ENCODE results near the gene INS. TPM values are rescaled to one million over a fixed set of nuclear protein-coding genes. Genes with fewer than 3 reads are reported as not detected.
A peak's percentile ranks its signal among the peaks of the same experiment; 100 is the strongest.

The INS gene
- total RNA-seq, 1 experiment from 2014 or later: not detected

DNA sequence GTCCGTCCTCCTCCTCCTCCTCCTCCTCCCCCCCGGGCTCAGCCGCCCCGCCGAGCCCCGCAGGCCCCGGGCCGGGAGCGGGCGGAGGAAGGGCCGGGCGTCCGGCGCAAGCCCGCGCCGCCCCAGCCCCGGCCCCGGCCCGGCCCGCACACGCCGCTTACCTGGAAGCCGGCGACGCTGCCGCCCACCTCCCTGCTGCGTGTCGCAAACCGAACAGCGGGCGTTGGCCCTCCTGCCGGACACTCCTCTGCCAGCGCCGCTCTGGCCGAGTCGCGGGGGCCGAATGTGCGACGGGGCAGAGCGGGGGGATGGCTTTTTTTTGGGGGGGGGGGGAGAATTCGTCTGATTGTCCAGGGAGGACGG, 23.0 kb downstream of the INS start:
- no peak overlapping the region for H3K4me3 ChIP-seq (ENCODE audit: low read depth, low read length, poor library complexity, severe bottlenecking)
- CTCF ChIA-PET: no interaction called here
- H3K9me3 ChIP-seq (ENCODE audit: low read depth, low read length, poor library complexity, severe bottlenecking): no peaks in the 10 kb centered on the region
- H3K36me3 ChIP-seq (ENCODE audit: insufficient read depth, low read length, poor library complexity, severe bottlenecking): no peaks in the 10 kb centered on the region
- intact Hi-C loops (cut with micrococcal nuclease; ENCODE audit: unreplicated experiment): no loop called here
- peaks cover 64% of the 10 kb centered on the region for H3K27me3 ChIP-seq (replicated peaks; ENCODE audit: insufficient read depth, low read depth, low read length, poor library complexity)
- POLR2A ChIA-PET (ENCODE audit: low non-redundant PET): no interaction called here
- no TSS peak for BruUV-seq (replicated peaks)
- H3K4me1 ChIP-seq (ENCODE audit: insufficient read depth, low read length, poor library complexity, severe bottlenecking): no peaks in the 10 kb centered on the region
- DNase-seq (ENCODE audit: low spot score): no peak
- no peak overlapping the region for H3K27ac ChIP-seq (ENCODE audit: low read depth, low read length, poor library complexity, severe bottlenecking)
- TF ChIP-seq, protein P1, sequence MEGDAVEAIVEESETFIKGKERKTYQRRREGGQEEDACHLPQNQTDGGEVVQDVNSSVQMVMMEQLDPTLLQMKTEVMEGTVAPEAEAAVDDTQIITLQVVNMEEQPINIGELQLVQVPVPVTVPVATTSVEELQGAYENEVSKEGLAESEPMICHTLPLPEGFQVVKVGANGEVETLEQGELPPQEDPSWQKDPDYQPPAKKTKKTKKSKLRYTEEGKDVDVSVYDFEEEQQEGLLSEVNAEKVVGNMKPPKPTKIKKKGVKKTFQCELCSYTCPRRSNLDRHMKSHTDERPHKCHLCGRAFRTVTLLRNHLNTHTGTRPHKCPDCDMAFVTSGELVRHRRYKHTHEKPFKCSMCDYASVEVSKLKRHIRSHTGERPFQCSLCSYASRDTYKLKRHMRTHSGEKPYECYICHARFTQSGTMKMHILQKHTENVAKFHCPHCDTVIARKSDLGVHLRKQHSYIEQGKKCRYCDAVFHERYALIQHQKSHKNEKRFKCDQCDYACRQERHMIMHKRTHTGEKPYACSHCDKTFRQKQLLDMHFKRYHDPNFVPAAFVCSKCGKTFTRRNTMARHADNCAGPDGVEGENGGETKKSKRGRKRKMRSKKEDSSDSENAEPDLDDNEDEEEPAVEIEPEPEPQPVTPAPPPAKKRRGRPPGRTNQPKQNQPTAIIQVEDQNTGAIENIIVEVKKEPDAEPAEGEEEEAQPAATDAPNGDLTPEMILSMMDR (conservative IDR thresholded peaks at IDR 0.05; ENCODE audit: low read depth, low read length): no peak
- no peak for TF ChIP-seq EZH2 (IDR thresholded peaks at IDR 0.05; ENCODE audit: borderline replicate concordance, low read depth, low read length, poor library complexity, severe bottlenecking)

DNA sequence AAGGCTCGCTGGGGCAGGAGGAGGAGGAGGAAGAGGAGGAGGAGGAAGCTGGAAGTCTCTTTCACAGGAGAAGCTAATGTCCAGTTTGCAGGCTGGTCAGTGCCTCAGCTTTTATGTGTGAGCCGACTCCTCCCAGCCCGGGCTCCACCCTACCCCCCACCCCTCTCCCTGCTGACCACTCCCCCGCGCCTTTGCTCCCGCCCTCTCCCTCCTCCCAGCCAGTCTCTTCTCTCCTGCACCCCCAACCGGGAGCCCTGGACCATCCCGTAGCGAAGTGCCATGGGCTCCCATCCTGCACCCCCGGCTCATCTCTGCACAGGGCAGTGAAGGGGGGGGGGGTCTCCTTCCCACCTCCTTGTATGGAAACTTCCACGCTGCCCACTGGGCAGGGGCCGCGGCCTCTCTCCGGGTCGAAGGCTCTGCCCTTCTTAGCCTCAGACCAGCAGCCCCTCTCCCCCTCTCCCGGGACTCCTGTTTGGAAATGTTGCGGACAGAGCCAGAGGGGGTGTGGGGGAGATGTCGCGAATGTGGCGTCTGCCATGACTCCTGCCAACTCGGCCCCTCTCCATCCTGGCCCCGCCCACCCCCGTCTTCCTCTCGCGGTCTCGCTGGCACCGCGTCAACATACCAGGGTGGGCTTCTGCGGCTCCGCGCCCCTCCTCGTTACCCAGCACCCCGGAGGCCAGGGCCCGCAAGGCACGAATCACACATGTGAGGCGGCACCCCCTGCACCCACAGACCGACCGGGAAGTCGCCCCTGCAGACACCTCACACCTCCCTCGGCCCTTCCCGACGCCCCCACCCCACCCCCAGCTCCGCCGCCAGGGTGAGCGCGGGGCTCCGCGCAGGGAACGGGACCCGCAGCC, 23.6 kb downstream of the INS start:
- H3K36me3 ChIP-seq (ENCODE audit: insufficient read depth, low read length, poor library complexity, severe bottlenecking): no peaks in the 10 kb centered on the region
- intact Hi-C loops (cut with micrococcal nuclease; ENCODE audit: unreplicated experiment): no loop called here
- H3K27ac ChIP-seq (ENCODE audit: low read depth, low read length, poor library complexity, severe bottlenecking): no peak overlapping the region
- no peak for DNase-seq (ENCODE audit: low spot score)
- BruUV-seq (replicated peaks): no TSS peak
- no peaks in the 10 kb centered on the region for H3K9me3 ChIP-seq (ENCODE audit: low read depth, low read length, poor library complexity, severe bottlenecking)
- H3K4me1 ChIP-seq (ENCODE audit: insufficient read depth, low read length, poor library complexity, severe bottlenecking): no peaks in the 10 kb centered on the region
- POLR2A ChIA-PET (ENCODE audit: low non-redundant PET): no interaction called here
- peaks cover 58% of the 10 kb centered on the region for H3K27me3 ChIP-seq (replicated peaks; ENCODE audit: insufficient read depth, low read depth, low read length, poor library complexity)
- peak; percentile 14 for TF ChIP-seq EZH2 (IDR thresholded peaks at IDR 0.05; ENCODE audit: borderline replicate concordance, low read depth, low read length, poor library complexity, severe bottlenecking)
- TF ChIP-seq, protein P1 (conservative IDR thresholded peaks at IDR 0.05; ENCODE audit: low read depth, low read length): no peak
- CTCF ChIA-PET: no interaction called here
- no peak overlapping the region for H3K4me3 ChIP-seq (ENCODE audit: low read depth, low read length, poor library complexity, severe bottlenecking)

DNA sequence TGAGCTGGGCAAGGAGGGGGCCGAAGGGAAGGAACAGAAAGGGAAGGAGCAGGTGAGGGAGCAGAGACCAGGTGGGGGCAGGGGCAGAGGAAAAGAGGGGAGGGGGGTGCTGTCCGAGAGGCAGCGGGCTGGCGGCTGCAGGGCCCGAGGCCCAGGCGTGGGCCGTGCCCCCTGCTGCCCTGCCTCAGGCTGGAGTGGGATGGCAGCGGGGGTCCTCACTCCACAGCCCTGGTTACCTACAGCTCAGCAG, 24.1 kb downstream of the INS start:
- no peak for TF ChIP-seq EZH2 (IDR thresholded peaks at IDR 0.05; ENCODE audit: borderline replicate concordance, low read depth, low read length, poor library complexity, severe bottlenecking)
- TF ChIP-seq, protein P1 (conservative IDR thresholded peaks at IDR 0.05; ENCODE audit: low read depth, low read length): no peak
- no peak overlapping the region for H3K27ac ChIP-seq (ENCODE audit: low read depth, low read length, poor library complexity, severe bottlenecking)
- no peaks in the 10 kb centered on the region for H3K4me1 ChIP-seq (ENCODE audit: insufficient read depth, low read length, poor library complexity, severe bottlenecking)
- no peak overlapping the region for H3K4me3 ChIP-seq (ENCODE audit: low read depth, low read length, poor library complexity, severe bottlenecking)
- H3K27me3 ChIP-seq (replicated peaks; ENCODE audit: insufficient read depth, low read depth, low read length, poor library complexity): peaks cover 52% of the 10 kb centered on the region
- POLR2A ChIA-PET (ENCODE audit: low non-redundant PET): no interaction called here
- DNase-seq (ENCODE audit: low spot score): no peak
- H3K9me3 ChIP-seq (ENCODE audit: low read depth, low read length, poor library complexity, severe bottlenecking): no peaks in the 10 kb centered on the region
- intact Hi-C loops (cut with micrococcal nuclease; ENCODE audit: unreplicated experiment): no loop called here
- CTCF ChIA-PET: no interaction called here
- no peaks in the 10 kb centered on the region for H3K36me3 ChIP-seq (ENCODE audit: insufficient read depth, low read length, poor library complexity, severe bottlenecking)
- BruUV-seq (replicated peaks): no TSS peak
